GM23338 (cell line): ENCODE results near the gene ART4. TPM values are rescaled to one million over a fixed set of nuclear protein-coding genes. Genes with fewer than 3 reads are reported as not detected.

Experiments used
- ATAC-seq: fragments of 200-7000 bp; cut with Tn5 transposase; 3 replicates; pipeline ENCODE4 v1.9.1; 2020
- DNase-seq: peaks from one replicate; pipeline ENCODE4 v3.0.0-alpha.2; 2015; ENCODE audit warnings: low spot score
- H2AFZ ChIP-seq: fragments of 200-600 bp; sonication (generic); 2 replicates; pipeline ENCODE4 v1.8.0; 2016; ENCODE audit warnings: antibody characterized with exemption, mild to moderate bottlenecking, moderate library complexity
- H3F3A ChIP-seq: fragments of 200-600 bp; sonication (generic); replicated peaks from 2 replicates; pipeline ENCODE4 v1.8.0; 2017; ENCODE audit warnings: antibody characterized with exemption, mixed run types, low read depth
- H3K27ac ChIP-seq: fragments of 200-600 bp; sonication (generic); 2 replicates; pipeline ENCODE4 v1.6.1; 2016; ENCODE audit warnings: low read depth
- H3K27me3 ChIP-seq: fragments of 200-600 bp; sonication (generic); 2 replicates; pipeline ENCODE4 v1.8.0; 2016; ENCODE audit warnings: mild to moderate bottlenecking, mixed run types, moderate library complexity; ENCODE audit not compliant: insufficient read depth
- H3K36me3 ChIP-seq: fragments of 200-600 bp; sonication (generic); 2 replicates; pipeline ENCODE4 v1.8.0; 2016; ENCODE audit warnings: mild to moderate bottlenecking; ENCODE audit not compliant: insufficient read depth
- H3K4me1 ChIP-seq: fragments of 200-600 bp; sonication (generic); 2 replicates; pipeline ENCODE4 v1.8.0; 2016; ENCODE audit warnings: mild to moderate bottlenecking, moderate library complexity; ENCODE audit not compliant: insufficient read depth
- H3K4me2 ChIP-seq: fragments of 200-600 bp; sonication (generic); 2 replicates; pipeline ENCODE4 v1.7.1; 2017; ENCODE audit warnings: mixed run types
- H3K4me3 ChIP-seq: fragments of 200-600 bp; sonication (generic); 2 replicates; pipeline ENCODE4 v1.6.1; 2016; ENCODE audit warnings: mixed run types
- H3K79me2 ChIP-seq: fragments of 200-600 bp; sonication (generic); replicated peaks from 2 replicates; pipeline ENCODE4 v1.8.0; 2017; ENCODE audit warnings: mild to moderate bottlenecking; ENCODE audit not compliant: insufficient read depth
- H3K9me2 ChIP-seq: fragments of 200-600 bp; sonication (generic); 2 replicates; pipeline ENCODE4 v1.8.0; 2017; ENCODE audit not compliant: insufficient read depth
- H4K20me1 ChIP-seq: fragments of 200-600 bp; sonication (generic); replicated peaks from 2 replicates; pipeline ENCODE4 v1.8.0; 2017; ENCODE audit warnings: mild to moderate bottlenecking; ENCODE audit not compliant: insufficient read depth
- H3K27ac Mint-ChIP-seq: 2 replicates; pipeline ENCODE4 v1.8.0; 2020; ENCODE audit warnings: inconsistent platforms, mild to moderate bottlenecking, moderate library complexity, mixed read lengths
- H3K27me3 Mint-ChIP-seq: 3 replicates; pipeline ENCODE4 v1.8.0; 2022; ENCODE audit warnings: low read depth, mild to moderate bottlenecking, moderate library complexity, mixed read lengths, inconsistent platforms; ENCODE audit not compliant: insufficient read depth, poor library complexity
- H3K36me3 Mint-ChIP-seq: 3 replicates; pipeline ENCODE4 v1.8.0; 2021; ENCODE audit warnings: low read depth, mild to moderate bottlenecking, inconsistent platforms, moderate library complexity, mixed read lengths
- H3K4me1 Mint-ChIP-seq: 3 replicates; pipeline ENCODE4 v1.8.0; 2020; ENCODE audit warnings: mild to moderate bottlenecking, inconsistent platforms, mixed read lengths
- H3K4me3 Mint-ChIP-seq: 3 replicates; pipeline ENCODE4 v1.8.0; 2021; ENCODE audit warnings: moderate library complexity, mild to moderate bottlenecking, inconsistent platforms, mixed read lengths
- H3K9me3 Mint-ChIP-seq: 3 replicates; pipeline ENCODE4 v1.8.0; 2020; ENCODE audit warnings: moderate library complexity, mild to moderate bottlenecking, inconsistent platforms, mixed read lengths
- CREB1 ChIP-seq: fragments of 250-450 bp; sonication (Bioruptor Pico); IDR thresholded peaks from 2 replicates; pipeline ENCODE4 v1.5.0; 2020; ENCODE audit warnings: low read depth, mild to moderate bottlenecking, moderate library complexity
- CTCF ChIP-seq, 2 experiments: fragments of 200-600 bp in 1 of 2; sonication (generic) in 1 of 2; conservative IDR thresholded peaks; 2 replicates each; pipeline versions ENCODE4 v1.5.1 to v1.6.1; 2016 to 2017; ENCODE audit warnings: antibody characterized with exemption in 2 of 2, low read depth in 2 of 2, mild to moderate bottlenecking in 2 of 2, moderate library complexity in 1 of 2
- ETS1 ChIP-seq: IDR thresholded peaks from 2 replicates; pipeline ENCODE4 v1.6.1; 2016; ENCODE audit warnings: antibody characterized with exemption
- EZH2 ChIP-seq: fragments of 200-600 bp; sonication (generic); IDR thresholded peaks from one replicate; pipeline ENCODE4 v1.8.0; 2017; ENCODE audit warnings: antibody characterized with exemption, mild to moderate bottlenecking, low read depth; ENCODE audit not compliant: unreplicated experiment
- EZH2phosphoT487 ChIP-seq: fragments of 200-600 bp; sonication (generic); IDR thresholded peaks from one replicate; pipeline ENCODE4 v1.8.1; 2018; ENCODE audit warnings: antibody characterized with exemption; ENCODE audit not compliant: unreplicated experiment
- JUNB ChIP-seq: IDR thresholded peaks from one replicate; pipeline ENCODE4 v1.6.1; 2016; ENCODE audit warnings: antibody characterized with exemption; ENCODE audit not compliant: unreplicated experiment
- NANOG ChIP-seq: IDR thresholded peaks from 2 replicates; pipeline ENCODE4 v1.6.1; 2016; ENCODE audit warnings: antibody characterized with exemption, borderline replicate concordance
- POLR2AphosphoS5 ChIP-seq: IDR thresholded peaks from 2 replicates; pipeline ENCODE4 v1.6.1; 2016; ENCODE audit warnings: antibody characterized with exemption, low read depth
- REST ChIP-seq: IDR thresholded peaks from one replicate; pipeline ENCODE4 v1.6.1; 2018; ENCODE audit warnings: antibody characterized with exemption; ENCODE audit not compliant: unreplicated experiment
- STAT1 ChIP-seq: IDR thresholded peaks from one replicate; pipeline ENCODE4 v1.6.1; 2016; ENCODE audit warnings: antibody characterized with exemption; ENCODE audit not compliant: unreplicated experiment
- ZNF114 ChIP-seq: fragments of 250-450 bp; sonication (Bioruptor Pico); IDR thresholded peaks from 2 replicates; pipeline ENCODE4 v1.5.0; 2020; ENCODE audit warnings: mild to moderate bottlenecking, moderate library complexity
- ZNF331 ChIP-seq: fragments of 250-450 bp; sonication (Bioruptor Pico); IDR thresholded peaks from 2 replicates; pipeline ENCODE4 v1.5.0; 2020; ENCODE audit warnings: low read depth, mild to moderate bottlenecking, moderate library complexity
- ZNF462 ChIP-seq: fragments of 250-450 bp; sonication (Bioruptor Pico); IDR thresholded peaks from 2 replicates; pipeline ENCODE4 v1.5.0; 2020; ENCODE audit warnings: mild to moderate bottlenecking, moderate library complexity
- long read RNA-seq: library from polyadenylated mRNA; unstranded; transcript quantifications from one replicate; pipeline ENCODE4 v2.0.0, GENCODE V29; 2020; ENCODE audit not compliant: unreplicated experiment
- polyA plus RNA-seq: library from polyadenylated mRNA; unstranded; fragments of >200 nt; fragmentation: Nextera tagmentation; extraction: Ambion mirVana; gene quantifications from 2 replicates; pipeline ENCODE4 v1.2.1, GENCODE V29; 2016
- total RNA-seq: library from RNA; depleted of rRNA; stranded (reverse); fragments of >200 nt; shearing (Covaris generic); gene quantifications from 2 replicates; pipeline ENCODE4 v1.2.3, GENCODE V29; 2014; rRNA removed

Gene ART4
- total RNA-seq = not detected in 2 replicates
- polyA plus RNA-seq = 0.07 and 0.08 TPM in 2 replicates
- long read RNA-seq = 0 reads

GRCh38 chr12:14843425-14843887, at the start of gene ART4:
Gene ART4, minus strand, starts transcription at chr12:14843526. Its CDS starts 413 bp downstream, at chr12:14843113.
- no peak for ATAC-seq
- DNase-seq = no peak
- H4K20me1 ChIP-seq = no peaks in the 10 kb centered on the region
- TF ChIP-seq NANOG (no peak), EZH2 (no peak), EZH2phosphoT487 (no peak), ZNF462 (CRISPR knock-in tag) (no peak), REST (no peak), CREB1 (CRISPR knock-in tag) (no peak), ZNF114 (CRISPR knock-in tag) (no peak), JUNB (no peak), CTCF (conservative IDR thresholded peaks at IDR 0.05; ENCODE audit: low read depth in 2 of 2) (no peak), ZNF331 (no peak), POLR2AphosphoS5 (no peak), ETS1 (no peak), STAT1 (no peak)
- H3K4me3 ChIP-seq = no peak within 1 kb of the TSS
- H3K4me1 ChIP-seq = no peaks in the 10 kb centered on the region
- Mint-ChIP-seq H3K27me3 (peaks cover 3% of the 10 kb centered on the region), H3K27ac (no peak within 1 kb of the TSS), H3K4me1 (peaks cover 3% of the 10 kb centered on the region; the same call in 1 of the 3 replicates), H3K9me3 (peaks cover 9% of the 10 kb centered on the region; the same call in 1 of the 3 replicates), H3K36me3 (peaks cover 2% of the 10 kb centered on the region; the same call in 1 of the 3 replicates), H3K4me3 (no peak within 1 kb of the TSS)
- no peaks in the 10 kb centered on the region for H3K79me2 ChIP-seq
- H3K4me2 ChIP-seq = no peak within 1 kb of the TSS
- H2AFZ ChIP-seq = peak within 1 kb of the TSS; percentile 19
- H3K36me3 ChIP-seq = no peaks in the 10 kb centered on the region
- no peak within 1 kb of the TSS for H3K27ac ChIP-seq
- no peaks in the 10 kb centered on the region for H3K27me3 ChIP-seq
- H3F3A ChIP-seq = no peaks in the 10 kb centered on the region
- H3K9me2 ChIP-seq = no peaks in the 10 kb centered on the region
